Islet of Langerhans (tissue), 1 donor: ENCODE results near the gene CYP4A22.
"Not testable (repeated sequence)": the region's sequence is repeated elsewhere in the genome, so short reads cannot be mapped to it uniquely, and the experiment has no call there.

ENCODE experiments used
- FAIRE-seq: peaks from one replicate; lab custom pipeline; 2011; peaks lifted over from hg19 to GRCh38; lab: Jason Lieb, UNC

CYP4A22 gene

GRCh38 chr1:47186267-47187185 is 49.3 kb downstream of the CYP4A22 start:
- no peak for FAIRE-seq

GRCh38 chr1:47187231-47187925 is 50.1 kb downstream of the CYP4A22 start:
- no peak for FAIRE-seq

GRCh38 chr1:47187926-47188250 is 50.6 kb downstream of the CYP4A22 start:
- FAIRE-seq, result no peak

DNA sequence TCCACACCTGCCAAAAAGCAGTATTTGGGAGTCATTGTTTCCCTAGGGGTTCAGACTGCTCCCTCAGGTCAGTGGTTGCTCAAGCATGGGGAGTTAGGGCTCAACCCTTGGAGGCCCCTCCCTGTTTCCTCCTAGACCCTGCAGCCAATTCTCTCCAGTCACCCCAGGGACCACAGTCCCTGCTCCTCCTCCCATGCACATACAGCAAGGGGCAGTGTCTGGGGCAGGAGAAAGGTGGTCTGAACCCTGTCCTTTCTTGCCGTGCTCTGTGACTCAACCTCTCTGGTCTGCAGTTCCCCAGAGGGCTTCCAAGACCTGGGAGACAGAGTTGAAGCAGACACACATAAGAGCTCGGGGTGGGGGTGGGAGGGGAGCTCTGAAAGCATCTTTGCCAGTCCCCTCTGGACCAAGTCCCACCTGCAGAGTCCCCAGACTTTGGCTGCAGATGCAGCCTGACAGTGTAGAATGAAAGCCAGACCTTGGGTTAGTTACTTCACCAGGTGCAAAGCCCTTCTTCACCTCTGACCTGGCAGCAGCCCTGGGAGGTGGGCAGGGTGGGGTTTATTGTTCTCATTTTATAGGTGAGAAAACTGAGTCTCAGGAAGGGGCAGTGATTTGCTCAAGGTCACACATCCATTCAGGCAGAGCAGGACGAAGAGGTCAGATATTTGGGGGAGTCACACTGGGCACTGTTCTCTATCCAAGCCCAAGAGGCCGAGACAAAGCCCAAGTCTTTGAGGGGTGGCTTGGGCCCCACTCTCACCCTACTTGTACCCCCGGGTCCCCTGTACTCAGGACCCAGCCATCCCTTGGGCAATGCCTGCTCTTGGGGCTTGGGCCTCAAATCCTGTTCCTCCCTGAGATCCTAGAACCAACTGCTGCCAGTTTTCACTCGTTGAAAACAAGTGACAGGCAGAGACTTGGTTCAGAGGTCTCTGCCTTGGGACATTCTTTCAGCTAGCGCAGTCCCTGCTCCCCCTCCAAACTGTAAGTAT is 51.8 kb downstream of the CYP4A22 start:
- no peak for FAIRE-seq

DNA sequence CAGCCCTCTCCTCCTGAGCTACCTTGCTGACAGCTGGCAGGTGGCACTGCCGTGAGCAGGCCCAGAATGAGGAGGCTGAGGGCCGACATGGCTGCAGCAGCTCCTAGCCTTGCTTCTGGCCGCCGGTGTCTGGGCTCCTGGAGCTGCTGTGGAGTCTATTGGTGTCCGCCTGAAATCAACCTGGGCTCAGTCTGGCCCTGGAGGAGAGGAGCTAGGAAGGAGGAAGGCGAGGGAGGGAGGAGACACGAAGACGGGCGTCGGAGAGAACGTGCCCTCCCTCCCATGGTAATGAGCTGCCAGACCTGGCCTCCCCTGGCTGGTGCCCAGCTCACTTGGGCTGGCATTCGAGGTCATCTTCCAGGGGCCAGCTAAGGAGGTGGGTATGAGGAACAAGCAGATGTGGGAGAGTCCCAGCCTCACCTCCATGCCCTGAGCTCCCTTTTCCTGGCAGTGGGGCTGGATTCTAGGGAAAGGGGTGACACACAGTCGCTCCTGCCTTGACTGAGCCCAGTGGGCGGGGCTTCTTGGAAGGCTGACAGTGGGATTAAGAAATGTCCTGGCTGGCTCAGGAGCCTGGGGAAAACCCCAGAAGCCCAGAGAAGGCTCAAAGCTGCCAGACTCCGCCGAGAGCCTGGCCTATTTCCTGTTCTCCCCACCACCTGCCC is 52.7 kb downstream of the CYP4A22 start, which contains the start of gene PDZK1IP1:
Gene PDZK1IP1, minus strand, starts transcription at position 193 of the 665 bp plus-strand sequence. Its CDS starts 104 bp downstream, at position 89.
- FAIRE-seq, result no peak

- no peak for FAIRE-seq
These were observed 53.2 kb downstream of the CYP4A22 start for GRCh38 chr1:47190509-47190855.

- no peak for FAIRE-seq
These were observed 53.6 kb downstream of the CYP4A22 start for GRCh38 chr1:47190857-47191256.

DNA sequence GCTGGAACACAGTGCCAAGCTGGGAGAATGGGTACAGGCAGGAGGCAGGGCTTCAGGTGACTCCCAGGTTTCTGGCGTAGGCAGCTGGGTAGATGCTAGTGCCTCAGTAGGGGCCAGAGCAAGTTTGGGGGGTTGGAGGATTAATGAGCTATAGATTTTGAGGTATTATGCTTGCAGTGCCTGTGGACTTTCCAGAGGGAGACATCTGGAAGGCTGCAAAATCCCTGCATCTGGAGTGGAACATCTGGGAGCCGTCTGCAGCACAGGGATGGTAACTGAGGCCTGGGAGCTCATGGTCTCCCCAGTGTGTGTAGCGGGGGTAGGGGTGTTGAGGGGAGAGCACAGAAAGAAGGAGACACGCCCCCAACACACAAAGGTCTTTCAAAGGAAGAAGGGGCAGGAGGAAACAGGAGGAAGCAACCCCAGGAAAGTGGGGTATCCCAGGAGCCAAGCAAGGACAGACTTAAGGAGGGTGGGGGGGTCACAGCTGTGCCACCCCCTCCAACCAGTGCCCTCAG is 54.8 kb downstream of the CYP4A22 start:
- FAIRE-seq, result no peak

DNA sequence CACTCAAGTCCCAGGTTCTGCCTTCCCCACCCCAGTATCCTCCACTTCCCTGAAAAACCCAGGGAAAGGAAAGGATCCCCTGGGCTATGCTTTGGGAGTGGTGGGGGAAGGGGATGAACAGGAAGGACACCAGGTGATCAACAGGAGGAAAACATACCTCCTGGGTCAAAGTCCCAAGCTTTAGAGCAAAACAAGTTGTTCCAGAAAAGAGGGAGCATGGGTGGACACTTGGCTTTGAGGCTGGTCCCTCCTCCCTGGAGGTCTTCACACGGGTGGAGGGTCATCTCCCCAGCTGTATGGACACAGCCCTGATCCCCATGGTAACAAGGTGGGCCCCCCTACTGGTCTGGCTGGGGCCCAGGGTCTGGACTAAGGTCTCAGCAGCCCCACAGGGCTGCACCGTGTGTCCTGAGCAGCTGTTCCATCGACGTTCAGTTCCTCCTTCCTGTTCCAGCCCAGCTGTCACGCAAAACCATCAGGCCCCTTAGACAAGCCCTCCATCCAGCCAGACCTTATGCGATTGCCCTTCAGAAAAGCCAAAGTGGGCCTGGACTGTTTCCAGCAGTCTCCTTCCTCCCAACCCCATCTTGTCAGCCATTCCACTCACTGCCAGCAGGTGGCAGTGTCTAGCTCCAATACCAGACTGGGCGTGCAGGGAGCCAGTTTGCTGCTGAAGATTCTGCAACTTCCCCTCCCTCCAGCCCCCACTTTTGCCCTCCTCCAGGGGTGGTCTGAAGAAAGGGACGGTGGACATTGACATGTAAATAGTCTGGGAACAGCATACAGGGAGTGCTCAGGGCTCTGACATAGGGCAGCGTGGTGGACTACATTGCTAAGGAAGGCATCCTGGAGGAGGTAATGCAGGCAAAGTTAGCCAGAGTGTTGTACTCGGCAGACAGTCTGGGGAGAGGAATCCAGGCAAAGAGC is 55.5 kb downstream of the CYP4A22 start:
- no peak for FAIRE-seq

- not testable (repeated sequence) for FAIRE-seq
These were observed 56.3 kb downstream of the CYP4A22 start for GRCh38 chr1:47193496-47193895.

- no peak for FAIRE-seq
These were observed 57.1 kb downstream of the CYP4A22 start for GRCh38 chr1:47194311-47194710.

- not testable (repeated sequence) for FAIRE-seq
These were observed 58.7 kb downstream of the CYP4A22 start for GRCh38 chr1:47195981-47196380.

GRCh38 chr1:47196622-47197021 is 59.4 kb downstream of the CYP4A22 start:
- no peak for FAIRE-seq

- no peak for FAIRE-seq
These were observed 61.0 kb downstream of the CYP4A22 start for GRCh38 chr1:47198214-47198613.
